Hepatocyte (in vitro differentiated cells): ENCODE results near the gene LDLRAD3.

ENCODE experiments used
- EZH2 ChIP-seq: fragments of 200-600 bp; sonication (generic); IDR thresholded peaks from 2 replicates; pipeline ENCODE4 v1.6.1; 2016; ENCODE audit warnings: antibody characterized with exemption, mild to moderate bottlenecking, borderline replicate concordance
- EZH2phosphoT487 ChIP-seq: fragments of 200-600 bp; sonication (generic); IDR thresholded peaks from one replicate; pipeline ENCODE4 v1.6.1; 2018; ENCODE audit warnings: antibody characterized with exemption, mild to moderate bottlenecking, low read depth, moderate library complexity; ENCODE audit not compliant: unreplicated experiment, severe bottlenecking
- TF ChIP-seq, protein P1 (sequence below): fragments of 200-600 bp; sonication (generic); IDR thresholded peaks from 2 replicates; pipeline ENCODE4 v1.5.1; 2016; ENCODE audit warnings: antibody characterized with exemption, mild to moderate bottlenecking; ENCODE audit not compliant: poor library complexity

- TF ChIP-seq EZH2phosphoT487 (no peak), EZH2 (no peak)
- TF ChIP-seq, protein P1, sequence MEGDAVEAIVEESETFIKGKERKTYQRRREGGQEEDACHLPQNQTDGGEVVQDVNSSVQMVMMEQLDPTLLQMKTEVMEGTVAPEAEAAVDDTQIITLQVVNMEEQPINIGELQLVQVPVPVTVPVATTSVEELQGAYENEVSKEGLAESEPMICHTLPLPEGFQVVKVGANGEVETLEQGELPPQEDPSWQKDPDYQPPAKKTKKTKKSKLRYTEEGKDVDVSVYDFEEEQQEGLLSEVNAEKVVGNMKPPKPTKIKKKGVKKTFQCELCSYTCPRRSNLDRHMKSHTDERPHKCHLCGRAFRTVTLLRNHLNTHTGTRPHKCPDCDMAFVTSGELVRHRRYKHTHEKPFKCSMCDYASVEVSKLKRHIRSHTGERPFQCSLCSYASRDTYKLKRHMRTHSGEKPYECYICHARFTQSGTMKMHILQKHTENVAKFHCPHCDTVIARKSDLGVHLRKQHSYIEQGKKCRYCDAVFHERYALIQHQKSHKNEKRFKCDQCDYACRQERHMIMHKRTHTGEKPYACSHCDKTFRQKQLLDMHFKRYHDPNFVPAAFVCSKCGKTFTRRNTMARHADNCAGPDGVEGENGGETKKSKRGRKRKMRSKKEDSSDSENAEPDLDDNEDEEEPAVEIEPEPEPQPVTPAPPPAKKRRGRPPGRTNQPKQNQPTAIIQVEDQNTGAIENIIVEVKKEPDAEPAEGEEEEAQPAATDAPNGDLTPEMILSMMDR: no peak
Measured at GRCh38 chr11:36247493-36247892, 303.6 kb downstream of the LDLRAD3 start.
